Fibroblast of mammary gland (primary cell): ENCODE results near the gene SMC5.

ENCODE experiments used
- DNase-seq: peaks from one replicate; pipeline ENCODE4 v3.0.0-alpha.2; 2010; ENCODE audit warnings: low read depth
- H3K4me3 ChIP-seq: 2 replicates; pipeline ENCODE4 v1.5.1; 2011; ENCODE audit warnings: low read depth, mild to moderate bottlenecking, low read length, moderate library complexity; ENCODE audit not compliant: control insufficient read depth
- TF ChIP-seq, protein P1 (sequence below): conservative IDR thresholded peaks from 2 replicates; pipeline ENCODE4 v1.5.1; 2011; ENCODE audit warnings: low read depth, low read length, inconsistent platforms; ENCODE audit not compliant: control insufficient read depth, insufficient read depth

Gene SMC5

GRCh38 chr9:70256123-70256551 is 2.6 kb upstream of the SMC5 start:
- peak; percentile 58 for DNase-seq
- peak overlapping the region; percentile 15 for H3K4me3 ChIP-seq
- TF ChIP-seq, protein P1, sequence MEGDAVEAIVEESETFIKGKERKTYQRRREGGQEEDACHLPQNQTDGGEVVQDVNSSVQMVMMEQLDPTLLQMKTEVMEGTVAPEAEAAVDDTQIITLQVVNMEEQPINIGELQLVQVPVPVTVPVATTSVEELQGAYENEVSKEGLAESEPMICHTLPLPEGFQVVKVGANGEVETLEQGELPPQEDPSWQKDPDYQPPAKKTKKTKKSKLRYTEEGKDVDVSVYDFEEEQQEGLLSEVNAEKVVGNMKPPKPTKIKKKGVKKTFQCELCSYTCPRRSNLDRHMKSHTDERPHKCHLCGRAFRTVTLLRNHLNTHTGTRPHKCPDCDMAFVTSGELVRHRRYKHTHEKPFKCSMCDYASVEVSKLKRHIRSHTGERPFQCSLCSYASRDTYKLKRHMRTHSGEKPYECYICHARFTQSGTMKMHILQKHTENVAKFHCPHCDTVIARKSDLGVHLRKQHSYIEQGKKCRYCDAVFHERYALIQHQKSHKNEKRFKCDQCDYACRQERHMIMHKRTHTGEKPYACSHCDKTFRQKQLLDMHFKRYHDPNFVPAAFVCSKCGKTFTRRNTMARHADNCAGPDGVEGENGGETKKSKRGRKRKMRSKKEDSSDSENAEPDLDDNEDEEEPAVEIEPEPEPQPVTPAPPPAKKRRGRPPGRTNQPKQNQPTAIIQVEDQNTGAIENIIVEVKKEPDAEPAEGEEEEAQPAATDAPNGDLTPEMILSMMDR, result no peak

- TF ChIP-seq, protein P1, result no peak
- DNase-seq, result no peak
- H3K4me3 ChIP-seq, result no peak overlapping the region
Observed at GRCh38 chr9:70257502-70257901, 1.3 kb upstream of the SMC5 start.

- peak; percentile 38 for DNase-seq
- peak overlapping the region; percentile 78 for H3K4me3 ChIP-seq
- TF ChIP-seq, protein P1, result no peak
Observed at GRCh38 chr9:70257991-70258691, 637 bp upstream of the SMC5 start.

DNA sequence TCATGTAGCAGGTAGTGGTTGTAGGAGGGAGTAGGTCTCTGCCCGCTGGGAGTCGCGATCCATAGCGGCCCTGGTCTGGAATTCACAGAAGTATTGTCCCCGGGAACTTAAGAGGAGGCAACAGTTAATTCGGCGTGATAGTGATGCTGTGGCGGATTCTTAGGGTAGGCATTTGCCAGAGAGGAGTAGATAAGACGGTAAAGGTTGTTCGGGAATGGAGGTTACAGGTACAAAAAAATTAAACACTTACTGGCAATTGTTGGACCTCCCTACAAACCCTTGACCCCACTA is 679 bp downstream of the SMC5 start:
- H3K4me3 ChIP-seq, result peak overlapping the region; percentile 78
- TF ChIP-seq, protein P1, result no peak
- DNase-seq, result no peak

DNA sequence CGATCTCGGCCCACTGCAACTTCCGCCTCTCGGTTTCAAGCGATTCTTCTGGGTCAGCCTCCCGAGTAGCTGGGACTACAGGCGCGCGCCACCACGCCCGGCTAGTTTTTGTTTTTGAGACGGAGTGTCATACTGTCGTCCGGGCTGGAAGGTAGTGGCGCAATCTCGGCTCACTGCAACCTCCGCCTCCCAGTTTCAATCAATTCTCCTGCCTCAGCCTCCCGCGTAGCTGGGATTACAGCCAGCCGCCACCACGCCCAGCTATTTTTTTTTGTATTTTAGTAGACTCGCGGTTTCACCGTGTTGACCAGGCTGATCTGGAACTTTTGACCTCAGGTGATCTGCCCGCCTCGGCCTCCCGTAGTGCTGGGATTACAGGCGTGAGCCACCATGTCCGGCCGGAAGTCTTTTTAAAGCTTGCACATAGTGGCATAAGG is 1.2 kb downstream of the SMC5 start:
- peak overlapping the region; percentile 78 for H3K4me3 ChIP-seq
- DNase-seq, result peak; percentile 14

DNA sequence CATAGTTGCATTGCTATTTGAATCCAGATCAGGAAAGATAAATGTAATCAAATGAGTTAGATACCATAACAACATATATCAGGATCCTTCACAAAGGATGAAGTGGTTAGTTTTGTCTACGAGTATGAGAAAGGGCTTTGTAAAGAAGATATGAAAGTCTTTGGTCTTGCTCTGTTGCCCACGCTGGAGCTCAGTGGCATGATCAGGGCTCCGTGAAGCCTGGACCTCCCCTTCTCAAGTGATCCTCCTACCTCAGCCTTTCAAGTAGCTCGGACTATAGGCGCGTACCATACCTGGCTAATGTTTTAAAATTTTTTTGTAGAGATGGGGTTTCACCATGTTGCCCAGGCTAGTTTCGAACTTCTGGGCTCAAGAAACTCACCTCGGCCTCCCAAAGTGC is 1.8 kb downstream of the SMC5 start:
- DNase-seq, result no peak
- TF ChIP-seq, protein P1, result no peak
- H3K4me3 ChIP-seq, result no peak overlapping the region

More for the DNA sequence above, 1.2 kb downstream of the SMC5 start:
- TF ChIP-seq, protein P1, result no peak

DNA sequence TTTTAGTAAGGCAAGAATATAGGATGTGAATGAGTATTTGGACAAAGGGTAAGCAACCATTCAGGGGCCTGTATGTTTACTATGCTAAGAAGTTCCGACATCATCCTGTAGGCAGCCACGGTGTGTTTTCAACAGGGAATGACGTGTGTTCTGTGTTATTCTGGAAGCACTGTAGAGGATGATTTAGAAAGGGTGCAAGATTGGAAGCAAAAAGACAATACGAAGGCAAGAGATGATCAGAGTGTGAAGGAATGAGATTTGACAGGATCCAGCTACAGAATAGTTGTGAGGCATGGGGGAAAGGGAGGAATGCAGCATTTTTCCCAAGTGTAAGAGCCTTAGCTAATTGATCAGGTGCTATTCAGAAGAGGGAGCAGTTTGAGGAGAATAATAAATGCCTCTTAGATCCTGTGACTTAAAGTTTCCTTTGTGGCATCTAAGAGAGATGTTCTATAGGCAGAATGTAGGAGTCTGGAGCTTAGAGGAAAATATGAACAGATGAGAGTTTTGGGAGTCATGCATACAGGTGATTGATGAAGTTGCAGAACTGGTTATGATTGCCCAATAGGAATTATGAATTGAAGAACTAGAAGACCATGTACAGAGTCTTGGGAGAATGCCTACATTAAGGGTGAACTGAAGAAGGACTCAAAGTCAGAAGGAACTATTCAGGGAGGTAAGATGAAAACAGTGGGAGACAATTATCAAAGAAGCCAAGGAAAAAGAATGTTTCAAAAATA is 2.5 kb downstream of the SMC5 start:
- H3K4me3 ChIP-seq, result no peak overlapping the region
- peak; percentile 44 for DNase-seq
- TF ChIP-seq, protein P1, result no peak
